Kidney epithelial cell (primary cell): ENCODE measurements around the gene USP31. TPM values are rescaled to one million over a fixed set of nuclear protein-coding genes. Genes with fewer than 3 reads are reported as not detected.
A peak's percentile ranks its signal among the peaks of the same experiment; 100 is the strongest.

Experiments used
- DNase-seq: peaks from one replicate; pipeline ENCODE4 v3.0.0-alpha.2; 2010; ENCODE audit warnings: low read depth
- H3K27me3 ChIP-seq: 2 replicates; pipeline ENCODE4 v1.6.0; 2011; ENCODE audit warnings: low read length; ENCODE audit not compliant: control insufficient read depth, insufficient read depth
- H3K36me3 ChIP-seq: 2 replicates; pipeline ENCODE4 v1.5.1; 2011; ENCODE audit warnings: low read length; ENCODE audit not compliant: control insufficient read depth, insufficient read depth
- H3K4me3 ChIP-seq: 2 replicates; pipeline ENCODE4 v1.5.1; 2011; ENCODE audit warnings: low read depth, mild to moderate bottlenecking, control low read depth, low read length
- total RNA-seq: library from RNA; depleted of rRNA; stranded (reverse); fragments of >200 nt; gene quantifications from 2 replicates; pipeline ENCODE4 v1.2.3, GENCODE V29; 2015
- TF ChIP-seq, protein P1 (sequence below): IDR thresholded peaks from 2 replicates; pipeline ENCODE4 v1.5.1; 2011; ENCODE audit warnings: mild to moderate bottlenecking, moderate library complexity, low read length, control low read depth, inconsistent platforms; ENCODE audit not compliant: insufficient read depth, poor library complexity, severe bottlenecking

Gene USP31
- total RNA-seq, 1 donor from 2014 or later: 16.1 TPM

DNA sequence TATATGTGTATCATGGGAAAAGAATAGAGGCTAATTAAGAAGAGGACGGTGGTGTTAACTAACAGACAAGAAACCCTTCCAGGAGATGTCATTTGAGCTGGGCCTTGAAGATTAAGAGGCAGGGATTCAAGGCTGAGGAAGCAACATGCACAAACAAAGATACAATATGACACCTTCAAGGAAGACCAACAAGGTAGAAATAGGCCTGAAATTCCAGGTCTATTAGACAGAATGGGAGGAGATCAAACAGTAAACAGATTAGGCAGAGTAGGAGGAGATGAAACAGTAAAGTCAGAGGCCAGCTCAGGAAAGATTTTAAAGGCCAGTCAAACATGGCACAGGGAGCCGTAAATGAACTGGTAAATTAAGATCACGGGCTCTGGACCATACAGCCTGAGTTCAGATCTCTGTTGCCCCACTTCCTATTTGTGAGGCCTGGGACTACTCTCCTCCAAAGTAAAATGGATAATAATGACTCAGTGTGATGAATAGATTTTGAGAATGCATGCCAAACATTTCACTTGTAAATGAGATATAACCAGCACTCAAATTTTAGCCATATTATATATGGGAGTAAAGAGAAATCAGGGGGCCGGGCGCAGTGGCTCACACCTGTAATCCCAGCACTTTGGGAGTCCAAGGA is 38.9 kb downstream of the USP31 start:
- no peaks in the 10 kb centered on the region for H3K36me3 ChIP-seq
- TF ChIP-seq, protein P1, sequence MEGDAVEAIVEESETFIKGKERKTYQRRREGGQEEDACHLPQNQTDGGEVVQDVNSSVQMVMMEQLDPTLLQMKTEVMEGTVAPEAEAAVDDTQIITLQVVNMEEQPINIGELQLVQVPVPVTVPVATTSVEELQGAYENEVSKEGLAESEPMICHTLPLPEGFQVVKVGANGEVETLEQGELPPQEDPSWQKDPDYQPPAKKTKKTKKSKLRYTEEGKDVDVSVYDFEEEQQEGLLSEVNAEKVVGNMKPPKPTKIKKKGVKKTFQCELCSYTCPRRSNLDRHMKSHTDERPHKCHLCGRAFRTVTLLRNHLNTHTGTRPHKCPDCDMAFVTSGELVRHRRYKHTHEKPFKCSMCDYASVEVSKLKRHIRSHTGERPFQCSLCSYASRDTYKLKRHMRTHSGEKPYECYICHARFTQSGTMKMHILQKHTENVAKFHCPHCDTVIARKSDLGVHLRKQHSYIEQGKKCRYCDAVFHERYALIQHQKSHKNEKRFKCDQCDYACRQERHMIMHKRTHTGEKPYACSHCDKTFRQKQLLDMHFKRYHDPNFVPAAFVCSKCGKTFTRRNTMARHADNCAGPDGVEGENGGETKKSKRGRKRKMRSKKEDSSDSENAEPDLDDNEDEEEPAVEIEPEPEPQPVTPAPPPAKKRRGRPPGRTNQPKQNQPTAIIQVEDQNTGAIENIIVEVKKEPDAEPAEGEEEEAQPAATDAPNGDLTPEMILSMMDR: no peak
- no peaks in the 10 kb centered on the region for H3K27me3 ChIP-seq
- no peak for DNase-seq
- no peak overlapping the region for H3K4me3 ChIP-seq

GRCh38 chr16:23107936-23108335 is 41.3 kb downstream of the USP31 start:
- no peaks in the 10 kb centered on the region for H3K36me3 ChIP-seq
- peak; percentile 52 for DNase-seq
- TF ChIP-seq, protein P1: no peak

DNA sequence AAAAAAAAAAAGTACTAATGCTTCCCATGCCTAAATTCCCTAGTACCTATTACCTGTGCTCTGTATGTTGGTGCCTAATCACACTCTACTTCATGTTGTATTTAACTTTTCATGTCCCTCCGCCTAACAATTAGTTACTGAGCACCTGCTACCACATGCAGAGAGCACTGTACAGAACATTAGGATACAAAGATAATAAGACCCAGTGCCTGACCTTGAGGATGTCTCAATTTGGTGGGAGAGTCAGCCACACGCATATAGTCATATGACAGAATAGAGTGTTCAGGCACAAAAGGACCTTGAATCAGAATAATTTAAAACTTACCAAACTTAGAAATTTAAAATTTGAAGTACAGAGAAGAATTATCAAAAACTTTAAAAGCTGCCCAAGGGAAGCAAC is 42.1 kb downstream of the USP31 start:
- Histone ChIP-seq H3K27me3 (no peaks in the 10 kb centered on the region), H3K36me3 (no peaks in the 10 kb centered on the region), H3K4me3 (no peak overlapping the region)
- TF ChIP-seq, protein P1: no peak
- no peak for DNase-seq

More at GRCh38 chr16:23107936-23108335, 41.3 kb downstream of the USP31 start:
- Histone ChIP-seq H3K27me3 (no peaks in the 10 kb centered on the region), H3K4me3 (no peak overlapping the region)

- Histone ChIP-seq H3K27me3 (no peaks in the 10 kb centered on the region), H3K4me3 (no peak overlapping the region), H3K36me3 (no peaks in the 10 kb centered on the region)
- TF ChIP-seq, protein P1: no peak
- DNase-seq: no peak
Observed at GRCh38 chr16:23105309-23105708, 43.9 kb downstream of the USP31 start.

- Histone ChIP-seq H3K4me3 (no peak overlapping the region), H3K36me3 (peaks cover 1% of the 10 kb centered on the region), H3K27me3 (no peaks in the 10 kb centered on the region)
- DNase-seq: no peak
- TF ChIP-seq, protein P1: no peak
Observed at GRCh38 chr16:23104032-23104955, 45.0 kb downstream of the USP31 start.
